HepG2 (cell line): ENCODE data around the gene TDRD6.

ENCODE experiments used
- FOXJ3 ChIP-seq: sonication (generic); formaldehyde crosslinking; IDR thresholded peaks from 2 replicates; pipeline ENCODE4 v1.4.0; 2020; ENCODE audit warnings: missing genetic modification reagents, mild to moderate bottlenecking, borderline replicate concordance
- KLF12 ChIP-seq: sonication (generic); formaldehyde crosslinking; IDR thresholded peaks from 2 replicates; pipeline ENCODE4 v1.4.0; 2020; ENCODE audit warnings: missing genetic modification reagents, borderline replicate concordance
- NFE2L1 ChIP-seq: sonication (generic); formaldehyde crosslinking; IDR thresholded peaks from 2 replicates; pipeline ENCODE4 v1.4.0; 2020; ENCODE audit warnings: missing genetic modification reagents, mild to moderate bottlenecking, borderline replicate concordance
- RELA ChIP-seq: sonication (generic); formaldehyde crosslinking; IDR thresholded peaks from 2 replicates; pipeline ENCODE4 v1.4.0; 2020; ENCODE audit warnings: missing genetic modification reagents
- RXRB ChIP-seq: IDR thresholded peaks from 2 replicates; pipeline ENCODE4 v1.6.1; 2016; ENCODE audit warnings: borderline replicate concordance, missing genetic modification reagents, missing compliant biosample characterization
- TARDBP ChIP-seq: sonication (generic); formaldehyde crosslinking; IDR thresholded peaks from 2 replicates; pipeline ENCODE4 v1.8.0; 2022; ENCODE audit warnings: mild to moderate bottlenecking, missing genetic modification reagents
- YY1 ChIP-seq: IDR thresholded peaks from 2 replicates; pipeline ENCODE4 v1.6.1; 2011; ENCODE audit warnings: low read length, low read depth, moderate library complexity, mild to moderate bottlenecking; ENCODE audit not compliant: insufficient read depth, insufficient replicate concordance
- ZFP36 ChIP-seq: fragments of 150-350 bp; IDR thresholded peaks from 2 replicates; pipeline ENCODE4 v1.6.1; 2018; ENCODE audit warnings: borderline replicate concordance, low read length, low read depth; ENCODE audit not compliant: partially characterized antibody
- ZNF317 ChIP-seq: sonication (generic); formaldehyde crosslinking; IDR thresholded peaks from 2 replicates; pipeline ENCODE4 v1.5.0; 2020; ENCODE audit warnings: mild to moderate bottlenecking, missing genetic modification reagents
- TF ChIP-seq, protein P1 (sequence below): sonication (generic); formaldehyde crosslinking; IDR thresholded peaks from 2 replicates; pipeline ENCODE4 v1.5.1; 2020; ENCODE audit warnings: mild to moderate bottlenecking, missing genetic modification reagents, moderate library complexity
- TF ChIP-seq, protein P2 (sequence below), 2 experiments: IDR thresholded peaks; 2 replicates each; pipeline ENCODE4 v1.6.1; 2011 to 2012; ENCODE audit warnings: low read length in 2 of 2, borderline replicate concordance in 1 of 2, low read depth in 1 of 2, mild to moderate bottlenecking in 1 of 2, moderate library complexity in 1 of 2

DNA sequence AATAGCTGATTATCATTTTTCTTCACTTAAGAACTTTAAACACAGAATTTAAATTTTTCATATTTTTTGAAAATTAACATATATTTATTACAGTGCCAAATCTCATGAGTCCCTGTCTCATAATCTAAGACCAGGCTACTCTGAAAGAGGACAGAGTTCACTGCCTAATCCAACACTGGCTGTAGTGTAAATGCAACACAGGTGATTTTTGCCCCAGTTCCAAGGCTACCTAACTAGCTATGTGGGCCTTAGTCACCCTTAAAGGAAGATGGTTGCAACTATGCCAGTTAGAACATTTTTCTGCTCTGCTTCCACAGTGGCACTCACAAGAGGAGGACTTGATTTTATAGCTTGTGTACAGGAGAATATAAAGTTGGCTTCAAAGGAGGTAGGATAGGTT is 30.0 kb upstream of the TDRD6 start:
- no peak for TF ChIP-seq KLF12
- TF ChIP-seq, protein P1, sequence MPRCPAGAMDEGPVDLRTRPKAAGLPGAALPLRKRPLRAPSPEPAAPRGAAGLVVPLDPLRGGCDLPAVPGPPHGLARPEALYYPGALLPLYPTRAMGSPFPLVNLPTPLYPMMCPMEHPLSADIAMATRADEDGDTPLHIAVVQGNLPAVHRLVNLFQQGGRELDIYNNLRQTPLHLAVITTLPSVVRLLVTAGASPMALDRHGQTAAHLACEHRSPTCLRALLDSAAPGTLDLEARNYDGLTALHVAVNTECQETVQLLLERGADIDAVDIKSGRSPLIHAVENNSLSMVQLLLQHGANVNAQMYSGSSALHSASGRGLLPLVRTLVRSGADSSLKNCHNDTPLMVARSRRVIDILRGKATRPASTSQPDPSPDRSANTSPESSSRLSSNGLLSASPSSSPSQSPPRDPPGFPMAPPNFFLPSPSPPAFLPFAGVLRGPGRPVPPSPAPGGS (CRISPR knock-in tag) = no peak
- no peak for TF ChIP-seq ZNF317 (CRISPR knock-in tag)
- no peak for TF ChIP-seq RELA (CRISPR knock-in tag)
- TF ChIP-seq, protein P2, sequence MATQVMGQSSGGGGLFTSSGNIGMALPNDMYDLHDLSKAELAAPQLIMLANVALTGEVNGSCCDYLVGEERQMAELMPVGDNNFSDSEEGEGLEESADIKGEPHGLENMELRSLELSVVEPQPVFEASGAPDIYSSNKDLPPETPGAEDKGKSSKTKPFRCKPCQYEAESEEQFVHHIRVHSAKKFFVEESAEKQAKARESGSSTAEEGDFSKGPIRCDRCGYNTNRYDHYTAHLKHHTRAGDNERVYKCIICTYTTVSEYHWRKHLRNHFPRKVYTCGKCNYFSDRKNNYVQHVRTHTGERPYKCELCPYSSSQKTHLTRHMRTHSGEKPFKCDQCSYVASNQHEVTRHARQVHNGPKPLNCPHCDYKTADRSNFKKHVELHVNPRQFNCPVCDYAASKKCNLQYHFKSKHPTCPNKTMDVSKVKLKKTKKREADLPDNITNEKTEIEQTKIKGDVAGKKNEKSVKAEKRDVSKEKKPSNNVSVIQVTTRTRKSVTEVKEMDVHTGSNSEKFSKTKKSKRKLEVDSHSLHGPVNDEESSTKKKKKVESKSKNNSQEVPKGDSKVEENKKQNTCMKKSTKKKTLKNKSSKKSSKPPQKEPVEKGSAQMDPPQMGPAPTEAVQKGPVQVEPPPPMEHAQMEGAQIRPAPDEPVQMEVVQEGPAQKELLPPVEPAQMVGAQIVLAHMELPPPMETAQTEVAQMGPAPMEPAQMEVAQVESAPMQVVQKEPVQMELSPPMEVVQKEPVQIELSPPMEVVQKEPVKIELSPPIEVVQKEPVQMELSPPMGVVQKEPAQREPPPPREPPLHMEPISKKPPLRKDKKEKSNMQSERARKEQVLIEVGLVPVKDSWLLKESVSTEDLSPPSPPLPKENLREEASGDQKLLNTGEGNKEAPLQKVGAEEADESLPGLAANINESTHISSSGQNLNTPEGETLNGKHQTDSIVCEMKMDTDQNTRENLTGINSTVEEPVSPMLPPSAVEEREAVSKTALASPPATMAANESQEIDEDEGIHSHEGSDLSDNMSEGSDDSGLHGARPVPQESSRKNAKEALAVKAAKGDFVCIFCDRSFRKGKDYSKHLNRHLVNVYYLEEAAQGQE (IDR thresholded peaks at IDR 0.05; ENCODE audit: borderline replicate concordance in 1 of 2, low read depth in 1 of 2, low read length in 2 of 2) = no peak
- TF ChIP-seq RXRB (CRISPR knock-in tag) = no peak
- no peak for TF ChIP-seq TARDBP (CRISPR knock-in tag)
- no peak for TF ChIP-seq NFE2L1
- no peak for TF ChIP-seq ZFP36
- TF ChIP-seq FOXJ3 (CRISPR knock-in tag) = no peak
- TF ChIP-seq YY1 = no peak
